C4-2B (cell line): Measurements from ENCODE around the gene OGA.

Experiments
- ZFX ChIP-seq: fragments of 450-650 bp; IDR thresholded peaks from 2 replicates; pipeline ENCODE4 v1.6.1; 2017
- TF ChIP-seq, protein P1 (sequence below): fragments of 450-650 bp; conservative IDR thresholded peaks from 2 replicates; pipeline ENCODE4 v1.5.1; 2017; ENCODE audit warnings: mild to moderate bottlenecking

DNA sequence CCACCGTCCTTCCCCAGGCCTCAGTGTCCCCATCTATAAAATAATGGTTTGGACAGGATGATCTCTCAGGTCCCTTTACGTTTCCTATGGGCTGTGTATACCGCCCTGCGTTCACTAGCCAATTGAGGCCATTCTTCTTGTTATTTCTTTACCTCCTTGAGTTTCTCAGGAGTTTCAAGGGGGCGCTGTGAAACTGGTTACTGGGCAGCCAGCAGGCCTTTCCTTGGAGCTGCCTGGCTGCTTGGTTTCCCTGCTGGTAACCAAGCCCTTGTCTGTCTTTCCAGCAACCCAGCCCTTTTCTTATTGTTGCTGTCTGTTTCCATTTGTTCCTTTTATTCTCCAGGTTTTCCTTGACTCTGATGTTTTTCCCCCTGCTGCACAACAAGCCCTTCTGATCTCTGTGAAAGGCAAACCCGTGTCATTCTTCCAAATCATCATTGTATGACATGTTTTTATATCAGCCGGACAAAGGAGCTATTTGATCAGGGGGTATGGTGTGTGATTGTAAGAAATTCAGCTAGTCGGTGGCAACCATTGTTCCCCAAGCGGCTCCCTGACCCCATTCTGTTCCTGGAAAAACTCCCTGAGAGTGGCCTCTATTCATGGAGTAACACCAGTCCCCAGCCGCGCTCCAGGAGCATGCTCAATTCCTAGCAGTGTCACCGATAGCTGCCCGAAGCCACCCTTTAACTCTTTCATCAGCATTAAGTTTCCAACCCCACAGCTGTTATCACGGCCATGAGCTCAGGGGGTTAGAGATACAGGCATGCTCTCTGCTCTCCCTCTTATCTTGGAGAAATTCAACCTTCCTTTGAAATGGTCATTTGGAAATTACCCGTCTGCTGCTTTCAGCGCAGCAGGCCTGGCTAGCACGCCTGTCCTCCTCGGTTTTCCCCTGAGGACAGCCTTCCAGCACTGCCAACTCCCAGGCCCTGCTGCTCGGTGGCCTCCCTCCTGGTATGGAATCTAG is 68.9 kb downstream of the OGA start:
- TF ChIP-seq, protein P1, sequence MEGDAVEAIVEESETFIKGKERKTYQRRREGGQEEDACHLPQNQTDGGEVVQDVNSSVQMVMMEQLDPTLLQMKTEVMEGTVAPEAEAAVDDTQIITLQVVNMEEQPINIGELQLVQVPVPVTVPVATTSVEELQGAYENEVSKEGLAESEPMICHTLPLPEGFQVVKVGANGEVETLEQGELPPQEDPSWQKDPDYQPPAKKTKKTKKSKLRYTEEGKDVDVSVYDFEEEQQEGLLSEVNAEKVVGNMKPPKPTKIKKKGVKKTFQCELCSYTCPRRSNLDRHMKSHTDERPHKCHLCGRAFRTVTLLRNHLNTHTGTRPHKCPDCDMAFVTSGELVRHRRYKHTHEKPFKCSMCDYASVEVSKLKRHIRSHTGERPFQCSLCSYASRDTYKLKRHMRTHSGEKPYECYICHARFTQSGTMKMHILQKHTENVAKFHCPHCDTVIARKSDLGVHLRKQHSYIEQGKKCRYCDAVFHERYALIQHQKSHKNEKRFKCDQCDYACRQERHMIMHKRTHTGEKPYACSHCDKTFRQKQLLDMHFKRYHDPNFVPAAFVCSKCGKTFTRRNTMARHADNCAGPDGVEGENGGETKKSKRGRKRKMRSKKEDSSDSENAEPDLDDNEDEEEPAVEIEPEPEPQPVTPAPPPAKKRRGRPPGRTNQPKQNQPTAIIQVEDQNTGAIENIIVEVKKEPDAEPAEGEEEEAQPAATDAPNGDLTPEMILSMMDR = no peak
- no peak for TF ChIP-seq ZFX
